HG03378 (cell line): Measurements from ENCODE around the gene CREB5.

Experiments used
- ATAC-seq: cut with Tn5 transposase; IDR thresholded peaks from one replicate; pipeline ENCODE4 v1.9.1; 2021; ENCODE audit warnings: mild to moderate bottlenecking, moderate library complexity; ENCODE audit not compliant: unreplicated experiment

The CREB5 gene

GRCh38 chr7:28865601-28866144, 453.4 kb downstream of the CREB5 start:
- ATAC-seq, result no peak

- ATAC-seq, result no peak
These were observed 456.4 kb downstream of the CREB5 start for GRCh38 chr7:28868712-28869111.

- ATAC-seq, result no peak
These were observed 458.8 kb downstream of the CREB5 start for GRCh38 chr7:28871077-28871476.

GRCh38 chr7:28871631-28872030, 459.3 kb downstream of the CREB5 start:
- ATAC-seq, result no peak

- no peak for ATAC-seq
These were observed 459.9 kb downstream of the CREB5 start for GRCh38 chr7:28872226-28872625.

- no peak for ATAC-seq
These were observed 461.0 kb downstream of the CREB5 start for GRCh38 chr7:28873365-28873764.

GRCh38 chr7:28874001-28874400, 461.7 kb downstream of the CREB5 start:
- no peak for ATAC-seq
